Parathyroid adenoma (tissue), 2 donors: ENCODE data around the gene CENPC.

Experiments used
- H2AFZ ChIP-seq: fragments of 300-600 bp; sonication (generic); one replicate; pipeline ENCODE4 v1.7.0; 2017; ENCODE audit warnings: antibody characterized with exemption, mild to moderate bottlenecking
- H3K27ac ChIP-seq: fragments of 300-600 bp; sonication (generic); one replicate; pipeline ENCODE4 v1.7.0; 2017
- H3K27me3 ChIP-seq: fragments of 300-600 bp; sonication (generic); one replicate; pipeline ENCODE4 v1.7.0; 2017; ENCODE audit warnings: low read length; ENCODE audit not compliant: control insufficient read depth, insufficient read depth
- H3K36me3 ChIP-seq: fragments of 300-600 bp; sonication (generic); one replicate; pipeline ENCODE4 v1.7.0; 2017; ENCODE audit warnings: low read length; ENCODE audit not compliant: control insufficient read depth, insufficient read depth
- H3K4me1 ChIP-seq: fragments of 300-600 bp; sonication (generic); one replicate; pipeline ENCODE4 v1.7.0; 2017; ENCODE audit warnings: control low read depth
- H3K4me2 ChIP-seq: fragments of 300-600 bp; sonication (generic); one replicate; pipeline ENCODE4 v1.7.0; 2017; ENCODE audit warnings: low read length
- H3K4me3 ChIP-seq: fragments of 300-600 bp; sonication (generic); one replicate; pipeline ENCODE4 v1.7.0; 2017; ENCODE audit warnings: low read depth, low read length
- H3K79me2 ChIP-seq: fragments of 300-600 bp; sonication (generic); one replicate; pipeline ENCODE4 v1.7.0; 2017; ENCODE audit warnings: control low read depth
- H3K9ac ChIP-seq: fragments of 300-600 bp; sonication (generic); one replicate; pipeline ENCODE4 v1.7.0; 2017; ENCODE audit warnings: mild to moderate bottlenecking
- H3K9me3 ChIP-seq: fragments of 300-600 bp; sonication (generic); one replicate; pipeline ENCODE4 v1.7.0; 2017; ENCODE audit warnings: low read length; ENCODE audit not compliant: control insufficient read depth
- TF ChIP-seq, protein P1 (sequence below): fragments of 300-600 bp; sonication (generic); IDR thresholded peaks from one replicate; pipeline ENCODE4 v1.7.0; 2017; ENCODE audit warnings: antibody characterized with exemption, mild to moderate bottlenecking
- donor health status: primary hyperparathyroidism.

Gene CENPC

GRCh38 chr4:67545199-67546003 lies at the start of gene CENPC:
TSS of gene CENPC (minus strand) at chr4:67545503. CDS start at chr4:67545355, 148 bp downstream.
- H3K79me2 ChIP-seq: no peaks in the 10 kb centered on the region
- TF ChIP-seq, protein P1, sequence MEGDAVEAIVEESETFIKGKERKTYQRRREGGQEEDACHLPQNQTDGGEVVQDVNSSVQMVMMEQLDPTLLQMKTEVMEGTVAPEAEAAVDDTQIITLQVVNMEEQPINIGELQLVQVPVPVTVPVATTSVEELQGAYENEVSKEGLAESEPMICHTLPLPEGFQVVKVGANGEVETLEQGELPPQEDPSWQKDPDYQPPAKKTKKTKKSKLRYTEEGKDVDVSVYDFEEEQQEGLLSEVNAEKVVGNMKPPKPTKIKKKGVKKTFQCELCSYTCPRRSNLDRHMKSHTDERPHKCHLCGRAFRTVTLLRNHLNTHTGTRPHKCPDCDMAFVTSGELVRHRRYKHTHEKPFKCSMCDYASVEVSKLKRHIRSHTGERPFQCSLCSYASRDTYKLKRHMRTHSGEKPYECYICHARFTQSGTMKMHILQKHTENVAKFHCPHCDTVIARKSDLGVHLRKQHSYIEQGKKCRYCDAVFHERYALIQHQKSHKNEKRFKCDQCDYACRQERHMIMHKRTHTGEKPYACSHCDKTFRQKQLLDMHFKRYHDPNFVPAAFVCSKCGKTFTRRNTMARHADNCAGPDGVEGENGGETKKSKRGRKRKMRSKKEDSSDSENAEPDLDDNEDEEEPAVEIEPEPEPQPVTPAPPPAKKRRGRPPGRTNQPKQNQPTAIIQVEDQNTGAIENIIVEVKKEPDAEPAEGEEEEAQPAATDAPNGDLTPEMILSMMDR: no peak
- H3K4me1 ChIP-seq: no peaks in the 10 kb centered on the region
- peak within 1 kb of the TSS; percentile 87 for H3K9ac ChIP-seq
- peak within 1 kb of the TSS; percentile 93 for H2AFZ ChIP-seq
- H3K36me3 ChIP-seq: no peaks in the 10 kb centered on the region
- H3K4me2 ChIP-seq: peak within 1 kb of the TSS; percentile 77
- peak within 1 kb of the TSS; percentile 88 for H3K27ac ChIP-seq
- no peaks in the 10 kb centered on the region for H3K9me3 ChIP-seq
- H3K4me3 ChIP-seq: peak within 1 kb of the TSS; percentile 91
- H3K27me3 ChIP-seq: no peaks in the 10 kb centered on the region

- Histone ChIP-seq H2AFZ (no peak overlapping the region), H3K9ac (no peak overlapping the region), H3K27ac (no peak overlapping the region), H3K4me1 (no peaks in the 10 kb centered on the region), H3K36me3 (no peaks in the 10 kb centered on the region), H3K9me3 (no peaks in the 10 kb centered on the region), H3K4me3 (no peak overlapping the region), H3K27me3 (no peaks in the 10 kb centered on the region), H3K79me2 (no peaks in the 10 kb centered on the region), H3K4me2 (no peak overlapping the region)
- TF ChIP-seq, protein P1: no peak
Observed at GRCh38 chr4:67593741-67594175, 48.5 kb upstream of the CENPC start.

DNA sequence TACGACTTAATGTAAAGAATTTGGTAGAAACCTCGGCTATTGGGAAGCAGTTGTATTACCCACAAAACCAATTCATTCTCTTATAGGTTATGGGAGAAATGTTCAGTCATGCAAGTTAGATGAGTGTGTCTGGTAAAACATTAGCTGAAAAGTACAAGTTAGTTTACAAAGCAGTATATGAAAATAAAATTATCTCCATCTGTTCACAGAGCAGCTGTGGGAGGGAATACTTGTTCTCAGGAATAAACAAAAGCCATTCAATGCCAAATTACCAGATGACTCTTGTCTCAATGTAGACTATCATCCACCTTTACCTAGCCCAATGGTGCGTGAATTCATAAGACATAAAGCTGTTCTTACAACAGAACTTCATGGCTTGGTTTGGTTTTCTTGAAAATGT lies 41.9 kb upstream of the CENPC start:
- Histone ChIP-seq H3K9ac (no peak overlapping the region), H3K36me3 (no peaks in the 10 kb centered on the region), H3K27me3 (no peaks in the 10 kb centered on the region), H3K4me3 (no peak overlapping the region), H3K27ac (no peak overlapping the region), H3K79me2 (no peaks in the 10 kb centered on the region), H3K4me1 (no peaks in the 10 kb centered on the region), H2AFZ (no peak overlapping the region), H3K9me3 (no peaks in the 10 kb centered on the region), H3K4me2 (no peak overlapping the region)
- TF ChIP-seq, protein P1: no peak

DNA sequence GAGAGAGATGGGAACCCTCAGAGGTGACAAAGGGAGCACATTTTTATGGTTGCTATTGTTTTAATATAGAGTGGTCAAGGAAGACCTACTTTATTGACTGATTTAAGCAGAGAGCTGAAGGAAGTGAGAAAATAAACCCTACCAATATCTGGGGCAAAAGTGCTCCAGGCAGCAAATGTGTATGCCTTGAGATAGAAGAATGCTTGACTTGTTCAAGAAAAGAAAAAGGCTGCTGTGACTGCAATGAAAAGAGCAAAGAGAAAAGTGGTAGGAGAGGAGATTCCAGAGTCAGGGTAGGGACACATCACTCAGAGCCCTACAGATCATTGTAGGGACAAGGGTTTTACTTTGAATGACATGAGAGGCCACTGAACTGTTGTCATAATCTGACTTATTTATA lies 39.2 kb upstream of the CENPC start:
- Histone ChIP-seq H3K4me1 (no peaks in the 10 kb centered on the region), H3K27ac (no peak overlapping the region), H3K9ac (no peak overlapping the region), H3K4me2 (no peak overlapping the region), H3K4me3 (no peak overlapping the region), H3K79me2 (no peaks in the 10 kb centered on the region), H3K9me3 (no peaks in the 10 kb centered on the region), H3K27me3 (no peaks in the 10 kb centered on the region), H2AFZ (no peak overlapping the region), H3K36me3 (no peaks in the 10 kb centered on the region)
- TF ChIP-seq, protein P1: no peak

DNA sequence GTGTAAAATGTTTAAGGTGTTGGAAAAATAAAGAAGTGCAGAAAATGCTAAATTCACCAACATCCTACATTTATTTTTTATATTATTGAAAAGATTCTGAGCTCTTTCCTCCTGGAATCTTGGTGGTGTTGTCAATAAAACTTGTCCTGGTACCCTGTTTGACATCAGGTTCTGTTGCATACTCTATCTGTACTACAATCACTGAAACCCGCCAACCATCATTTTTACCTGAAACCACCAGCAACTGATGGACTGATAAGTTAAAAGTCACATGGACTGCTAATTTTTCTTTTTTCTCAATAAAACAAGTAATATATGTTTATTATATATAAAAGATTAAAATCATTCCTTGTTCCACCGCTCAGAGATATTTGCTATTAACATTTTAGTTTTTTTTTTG lies 36.6 kb upstream of the CENPC start:
- H3K27me3 ChIP-seq: no peaks in the 10 kb centered on the region
- no peak overlapping the region for H3K4me3 ChIP-seq
- no peaks in the 10 kb centered on the region for H3K4me1 ChIP-seq
- H3K9ac ChIP-seq: no peak overlapping the region
- no peak overlapping the region for H3K27ac ChIP-seq
- H3K36me3 ChIP-seq: no peaks in the 10 kb centered on the region
- TF ChIP-seq, protein P1: no peak
- no peaks in the 10 kb centered on the region for H3K9me3 ChIP-seq
- H3K4me2 ChIP-seq: no peak overlapping the region
- H2AFZ ChIP-seq: no peak overlapping the region
- H3K79me2 ChIP-seq: no peaks in the 10 kb centered on the region
